Testis (tissue), 3 donors: ENCODE data around the gene SNX6. TPM values are rescaled to one million over a fixed set of nuclear protein-coding genes. Genes with fewer than 3 reads are reported as not detected.
"Not testable (repeated sequence)": the region's sequence is repeated elsewhere in the genome, so short reads cannot be mapped to it uniquely, and the experiment has no call there.

Source experiments
- DNase-seq: peaks from one replicate; pipeline ENCODE4 v3.0.0-alpha.2; 2019
- H3K27ac ChIP-seq, 2 donors: fragments of 200-600 bp; sonication (generic); one replicate each; pipeline ENCODE4 v1.5.1; 2019
- H3K27me3 ChIP-seq: fragments of 200-600 bp; sonication (generic); one replicate; pipeline ENCODE4 v1.5.1; 2019
- H3K36me3 ChIP-seq: fragments of 200-600 bp; sonication (generic); one replicate; pipeline ENCODE4 v1.5.1; 2017; ENCODE audit warnings: low read depth; ENCODE audit errors: missing control alignments
- H3K4me1 ChIP-seq: fragments of 200-600 bp; sonication (generic); one replicate; pipeline ENCODE4 v1.5.1; 2019
- H3K4me3 ChIP-seq, 2 donors: fragments of 200-600 bp; sonication (generic); one replicate each; pipeline ENCODE4 v1.5.1; 2017 to 2019
- H3K9me3 ChIP-seq: fragments of 200-600 bp; sonication (generic); one replicate; pipeline ENCODE4 v1.5.1; 2017
- POLR2A ChIP-seq: fragments of 450-650 bp; IDR thresholded peaks from one replicate; pipeline ENCODE4 v1.6.1; 2017; ENCODE audit warnings: antibody characterized with exemption, mild to moderate bottlenecking, moderate library complexity
- WGBS, 2 donors: methylation state at CpG; one replicate each; pipeline ENCODE4 v1.1.5; 2018; 5-methylcytosine and 5-hydroxymethylcytosine counted together
- intact Hi-C: fragments of 100-400 bp; cut with DNase I; formaldehyde crosslinking; loops from one replicate; pipeline ENCODE4 v1.15.1; 2023; ENCODE audit warnings: low total_unique reads
- polyA plus RNA-seq: library from polyadenylated mRNA; stranded (reverse); fragments of 350-450 nt; fragmentation: Illumina TruSeq; extraction: RNeasy Lipid Tissue Mini Kit (QIAGEN cat#74804); gene quantifications from one replicate; pipeline ENCODE4 v1.2.3, GENCODE V29; 2014; ENCODE audit warnings: low read depth, low replicate concordance; ENCODE audit not compliant: insufficient read depth
- total RNA-seq, 2 donors: library from RNA; depleted of rRNA; stranded (reverse); fragments of >200 nt; gene quantifications; one replicate each; pipeline ENCODE4 v1.2.3, GENCODE V29; 2016
- TF ChIP-seq, protein P1 (sequence below), 3 experiments: fragments of 450-650 bp in 2 of 3; fragments of 200-600 bp in 1 of 3; sonication (generic) in 1 of 3; IDR thresholded peaks; one replicate each; pipeline ENCODE4 v1.5.1; 2016 to 2019; ENCODE audit warnings: antibody characterized with exemption in 3 of 3, mild to moderate bottlenecking in 2 of 3, moderate library complexity in 1 of 3

SNX6 gene
- total and polyA plus RNA-seq, 3 donors from 2014 or later: 74.8 to 123 (median 105) TPM

DNA sequence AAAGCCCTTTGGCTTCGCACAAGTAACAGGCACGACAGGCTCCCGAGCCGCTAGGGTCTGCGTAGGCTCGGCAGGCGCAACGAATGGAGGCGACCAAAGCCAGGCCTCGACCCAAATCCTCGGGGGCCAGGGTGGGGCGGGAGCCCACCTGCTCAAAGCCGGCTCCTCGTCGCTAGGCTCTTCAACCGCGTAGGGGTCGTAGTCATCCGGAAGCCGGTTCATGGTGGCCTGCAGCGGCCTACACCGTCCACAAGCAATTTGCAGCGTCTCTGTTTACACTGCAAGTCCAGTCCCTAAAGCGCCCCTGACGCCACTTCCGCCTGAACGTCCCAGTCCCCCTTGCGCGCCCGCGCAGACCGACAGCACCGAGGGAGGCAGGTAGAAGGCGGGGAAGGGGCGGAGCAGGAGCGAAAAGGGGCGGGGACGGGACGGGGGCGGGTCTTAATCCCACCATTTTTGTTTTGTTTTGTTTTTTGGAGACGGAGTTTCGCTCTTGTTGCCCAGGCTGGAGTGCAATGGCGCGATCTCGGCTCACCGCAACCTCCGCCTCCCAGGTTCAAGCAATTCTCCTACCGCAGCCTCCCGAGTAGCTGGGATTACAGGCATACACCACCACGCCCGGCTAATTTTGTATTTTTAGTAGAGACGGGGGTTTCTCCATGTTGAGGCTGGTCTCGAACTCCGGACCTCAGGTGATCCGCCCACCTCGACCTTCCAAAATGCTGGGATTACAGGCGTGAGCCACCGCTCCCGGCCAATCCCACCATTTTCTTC is 90.4 kb downstream of the SNX6 start, which contains the start of gene EAPP:
Gene EAPP, minus strand, starts transcription at position 295 of the 774 bp plus-strand sequence. Its CDS starts 73 bp downstream, at position 222.
- peaks cover 14% of the 10 kb centered on the region for H3K4me1 ChIP-seq
- TF ChIP-seq POLR2A: peak; percentile 77
- TF ChIP-seq, protein P1, sequence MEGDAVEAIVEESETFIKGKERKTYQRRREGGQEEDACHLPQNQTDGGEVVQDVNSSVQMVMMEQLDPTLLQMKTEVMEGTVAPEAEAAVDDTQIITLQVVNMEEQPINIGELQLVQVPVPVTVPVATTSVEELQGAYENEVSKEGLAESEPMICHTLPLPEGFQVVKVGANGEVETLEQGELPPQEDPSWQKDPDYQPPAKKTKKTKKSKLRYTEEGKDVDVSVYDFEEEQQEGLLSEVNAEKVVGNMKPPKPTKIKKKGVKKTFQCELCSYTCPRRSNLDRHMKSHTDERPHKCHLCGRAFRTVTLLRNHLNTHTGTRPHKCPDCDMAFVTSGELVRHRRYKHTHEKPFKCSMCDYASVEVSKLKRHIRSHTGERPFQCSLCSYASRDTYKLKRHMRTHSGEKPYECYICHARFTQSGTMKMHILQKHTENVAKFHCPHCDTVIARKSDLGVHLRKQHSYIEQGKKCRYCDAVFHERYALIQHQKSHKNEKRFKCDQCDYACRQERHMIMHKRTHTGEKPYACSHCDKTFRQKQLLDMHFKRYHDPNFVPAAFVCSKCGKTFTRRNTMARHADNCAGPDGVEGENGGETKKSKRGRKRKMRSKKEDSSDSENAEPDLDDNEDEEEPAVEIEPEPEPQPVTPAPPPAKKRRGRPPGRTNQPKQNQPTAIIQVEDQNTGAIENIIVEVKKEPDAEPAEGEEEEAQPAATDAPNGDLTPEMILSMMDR (IDR thresholded peaks at IDR 0.05): no peak
- H3K9me3 ChIP-seq: no peaks in the 10 kb centered on the region
- peak within 1 kb of the TSS; percentile 73 to 91 for H3K4me3 ChIP-seq
- 3 to 4% methylated on average over 19 to 53 of the region's 59 CpGs for WGBS, 2 donors
- intact Hi-C loops: no loop called here
- H3K36me3 ChIP-seq: no peaks in the 10 kb centered on the region
- no peaks in the 10 kb centered on the region for H3K27me3 ChIP-seq
- H3K27ac ChIP-seq: peak within 1 kb of the TSS; percentile 79 to 94
- peak; percentile 99 for DNase-seq

DNA sequence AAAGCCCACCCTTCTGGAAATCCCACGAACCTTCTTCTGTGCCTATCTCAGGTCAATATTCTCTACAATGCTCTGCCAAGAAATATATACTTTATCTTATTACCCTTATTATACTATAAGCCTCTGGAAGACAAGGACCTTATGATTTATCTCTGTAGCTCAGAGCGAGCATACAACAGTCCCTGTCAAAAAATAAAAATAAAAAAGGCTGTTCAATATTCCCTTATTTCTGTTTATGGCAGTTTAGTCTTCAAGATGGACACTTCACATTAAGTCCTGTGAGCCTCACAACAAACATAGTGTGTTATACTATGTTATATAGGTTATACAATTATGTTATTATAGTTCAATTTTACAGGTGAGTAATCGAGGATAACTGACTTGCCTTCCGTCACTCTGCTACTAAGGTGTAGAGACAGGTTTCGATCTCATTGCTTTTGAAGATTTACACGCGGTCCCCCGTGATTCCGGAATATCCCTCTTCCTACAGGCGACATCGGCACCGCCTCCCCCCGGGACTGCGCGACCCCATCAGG is 91.0 kb downstream of the SNX6 start:
- H3K27ac ChIP-seq: peak overlapping the region; percentile 79 to 94
- TF ChIP-seq, protein P1 (IDR thresholded peaks at IDR 0.05): no peak
- no peak for TF ChIP-seq POLR2A
- H3K36me3 ChIP-seq: no peaks in the 10 kb centered on the region
- 0% methylated on average over 11 to 15 of the region's 15 CpGs for WGBS, 2 donors
- intact Hi-C loops: no loop called here
- DNase-seq: no peak
- H3K4me1 ChIP-seq: peaks cover 14% of the 10 kb centered on the region
- peak overlapping the region; percentile 73 to 91 for H3K4me3 ChIP-seq
- no peaks in the 10 kb centered on the region for H3K27me3 ChIP-seq
- no peaks in the 10 kb centered on the region for H3K9me3 ChIP-seq

DNA sequence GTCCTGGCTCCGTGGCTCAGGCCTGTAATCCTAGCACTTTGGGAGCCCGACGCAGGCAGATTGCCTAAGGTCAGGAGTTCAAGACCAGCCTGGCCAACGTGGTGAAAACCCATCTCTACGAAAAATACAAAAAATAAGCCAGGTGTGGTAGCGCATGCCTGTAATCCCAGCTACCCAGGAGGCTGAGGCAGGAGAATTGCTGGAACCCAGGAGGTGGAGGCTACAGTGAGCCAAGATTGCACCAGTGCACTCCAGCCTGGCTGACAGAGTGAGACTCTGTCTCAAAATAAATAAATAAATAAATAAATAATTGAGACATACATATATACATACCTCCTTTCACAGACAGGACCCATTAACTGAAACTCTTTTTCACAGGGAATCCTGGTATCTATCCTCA is 91.9 kb downstream of the SNX6 start:
- peaks cover 14% of the 10 kb centered on the region for H3K4me1 ChIP-seq
- peak overlapping the region; percentile 79 to 94 for H3K27ac ChIP-seq
- intact Hi-C loops, DNase-seq, H3K9me3 ChIP-seq, H3K36me3 ChIP-seq, H3K4me3 ChIP-seq, H3K27me3 ChIP-seq: not testable (repeated sequence)
- 39 to 41% methylated on average over 6 of the region's 6 CpGs for WGBS, 2 donors

DNA sequence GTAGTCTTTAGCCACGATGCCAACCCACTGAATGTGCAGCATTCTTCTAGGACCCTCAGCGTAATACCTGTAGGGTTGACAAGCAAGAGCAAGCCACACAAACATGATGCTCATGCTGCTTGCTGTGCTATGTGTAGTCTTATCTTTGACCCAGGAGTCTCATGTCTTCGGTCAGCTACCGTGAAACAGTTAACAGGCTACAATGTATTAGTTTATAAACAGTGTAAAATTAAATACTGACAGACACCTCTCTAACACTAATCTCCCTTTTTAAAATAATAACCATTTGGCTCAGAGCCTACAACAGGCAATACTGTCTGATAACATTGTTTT is 92.3 kb downstream of the SNX6 start:
- Histone ChIP-seq H3K4me3 (no peak overlapping the region), H3K9me3 (no peaks in the 10 kb centered on the region)
- intact Hi-C loops: no loop called here

More for the DNA sequence above, 92.3 kb downstream of the SNX6 start:
- TF ChIP-seq POLR2A: no peak
- TF ChIP-seq, protein P1 (IDR thresholded peaks at IDR 0.05): no peak
- no peak for DNase-seq
- H3K4me1 ChIP-seq: peaks cover 14% of the 10 kb centered on the region
- 56 to 63% methylated on average over 4 of the region's 4 CpGs for WGBS, 2 donors
- H3K27ac ChIP-seq: peak overlapping the region in 1 of 2 donors; percentile 94
- no peaks in the 10 kb centered on the region for H3K36me3 ChIP-seq
- no peaks in the 10 kb centered on the region for H3K27me3 ChIP-seq
